Dedifferentiated amniotic fluid mesenchymal stem cell (primary cell): ENCODE results near the gene UGT2B15.
"Not testable (repeated sequence)": the region's sequence is repeated elsewhere in the genome, so short reads cannot be mapped to it uniquely, and the experiment has no call there.

Experiments
- DNase-seq: peaks from one replicate; pipeline ENCODE4 v3.0.0-alpha.2; 2016; ENCODE audit errors: extremely low spot score

UGT2B15 gene

DNA sequence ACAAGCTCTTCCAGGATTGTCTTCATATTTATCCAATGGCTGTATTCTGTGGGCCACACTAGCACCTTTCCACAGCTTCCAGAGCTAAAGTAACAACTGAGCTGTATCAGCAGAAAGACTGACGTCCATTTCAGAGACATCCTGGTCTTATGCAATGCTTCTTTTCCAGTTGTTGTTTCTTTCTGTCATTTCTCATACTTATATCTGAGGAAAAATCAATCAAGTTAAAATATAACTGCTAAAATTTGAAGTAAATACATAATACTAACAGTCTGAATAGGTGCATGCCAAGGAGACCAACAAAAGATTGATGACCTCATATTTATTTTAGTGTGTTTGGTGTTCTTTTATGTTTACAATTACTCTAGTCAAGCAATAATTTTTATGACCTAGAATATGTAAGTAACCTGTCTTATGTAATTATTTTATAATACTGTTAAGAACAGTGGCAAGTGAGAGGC, at the start of gene UGT2B15:
Gene UGT2B15, minus strand, starts transcription at position 174 of the 461 bp plus-strand sequence. Its CDS starts 34 bp downstream, at position 140.
- not testable (repeated sequence) for DNase-seq

DNA sequence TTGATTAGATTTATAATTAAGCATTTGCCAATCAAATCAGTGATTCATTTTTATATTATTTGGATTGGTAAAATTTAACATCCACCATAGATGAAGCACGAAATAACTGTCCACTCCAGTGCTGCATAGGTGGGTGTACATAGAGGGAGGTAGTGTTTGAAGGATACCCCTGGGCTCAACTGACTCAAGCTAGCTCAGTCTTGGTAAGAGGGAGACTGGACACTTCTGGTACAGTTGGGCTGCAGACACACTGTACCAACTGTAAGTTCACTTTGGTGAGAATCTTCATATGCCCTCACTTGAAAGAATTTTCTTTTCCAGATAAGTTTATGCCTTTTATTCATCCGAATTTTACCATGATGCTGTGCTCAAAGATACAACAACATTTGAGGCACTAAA, 48.6 kb upstream of the UGT2B15 start:
- no peak for DNase-seq

DNA sequence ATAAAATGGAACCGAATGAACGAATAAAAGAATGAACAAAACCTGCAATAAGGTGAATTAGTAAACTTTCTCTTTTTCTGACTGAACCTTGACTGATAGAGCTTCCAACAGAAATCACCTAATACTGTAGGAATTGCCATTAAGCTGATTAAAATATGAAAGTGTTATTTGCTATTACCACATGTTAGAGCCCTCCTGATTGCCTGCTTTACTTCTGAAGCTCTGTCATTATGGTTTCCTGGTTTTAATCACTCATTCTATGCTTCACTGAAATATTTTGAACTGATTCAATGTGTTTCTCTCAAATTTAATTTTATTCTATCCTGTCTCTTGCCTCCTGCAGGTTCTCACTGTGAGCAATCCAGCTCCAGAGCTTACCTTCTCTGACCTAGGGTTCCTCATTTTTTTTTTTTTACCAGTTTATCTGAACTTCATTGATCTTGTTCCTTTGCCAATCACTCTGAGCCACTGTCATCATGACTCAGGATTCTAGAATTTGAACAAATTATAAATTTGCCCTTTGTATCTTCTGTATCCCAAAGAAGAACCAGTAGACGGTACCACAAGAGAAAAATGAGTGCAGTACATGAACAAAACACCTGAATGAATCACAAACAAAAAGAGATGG, 48.1 kb upstream of the UGT2B15 start:
- no peak for DNase-seq

DNA sequence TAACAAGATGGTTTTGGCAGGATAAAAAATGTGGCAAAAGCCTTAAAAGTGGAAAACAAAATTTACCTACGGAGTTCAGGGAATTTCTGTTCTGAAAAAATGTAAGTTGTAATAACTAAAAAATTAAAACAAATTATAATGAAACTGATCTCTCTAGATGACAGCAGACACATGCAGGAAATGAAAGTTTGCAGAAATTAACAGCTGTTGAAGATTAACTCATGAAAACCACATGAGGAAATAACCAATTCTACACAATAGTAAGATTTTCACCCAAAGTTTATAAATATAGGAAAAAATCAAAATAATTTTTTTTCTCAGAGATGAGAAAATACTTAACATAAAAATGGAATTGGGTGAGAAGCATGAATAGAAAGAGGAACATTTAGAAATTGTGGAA, 47.5 kb upstream of the UGT2B15 start:
- DNase-seq, result no peak

DNA sequence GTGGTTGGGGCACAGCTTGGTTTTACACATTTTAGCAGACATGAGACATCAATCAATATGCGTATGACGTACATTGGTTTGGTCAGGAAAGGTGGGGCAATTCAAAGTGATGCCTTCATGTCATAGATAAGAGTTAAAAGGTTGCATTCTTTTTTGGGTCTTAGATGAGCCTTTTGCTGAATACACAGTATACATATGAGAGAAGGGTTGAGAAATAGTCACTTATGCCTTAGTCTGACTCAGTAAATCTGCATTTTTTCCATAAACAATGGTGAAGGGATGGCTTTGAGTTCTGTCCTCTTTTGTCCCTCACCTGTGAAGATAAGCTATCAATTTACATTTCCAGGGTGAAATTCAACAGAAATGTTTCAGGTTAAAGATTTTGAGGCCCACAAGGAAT, 43.9 kb upstream of the UGT2B15 start:
- no peak for DNase-seq

DNA sequence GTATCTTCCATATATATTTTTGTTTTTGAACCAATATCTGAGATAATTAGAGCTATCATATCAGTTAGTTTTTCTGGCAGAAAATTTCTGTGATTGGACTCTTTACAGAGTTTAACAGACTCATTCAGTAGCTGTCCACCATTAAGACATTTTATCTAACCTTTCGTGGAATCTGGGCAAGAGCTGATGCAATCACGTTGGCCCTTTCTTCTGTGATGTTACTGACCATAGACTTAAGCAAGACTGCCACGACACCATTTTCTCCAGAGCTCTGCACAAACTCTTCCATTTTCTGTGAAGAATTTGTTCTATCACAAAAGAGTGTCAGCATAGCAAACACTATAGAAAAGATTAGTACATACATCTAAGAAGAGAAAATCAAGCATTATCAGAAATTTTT, 41.8 kb upstream of the UGT2B15 start:
- DNase-seq, result no peak

DNA sequence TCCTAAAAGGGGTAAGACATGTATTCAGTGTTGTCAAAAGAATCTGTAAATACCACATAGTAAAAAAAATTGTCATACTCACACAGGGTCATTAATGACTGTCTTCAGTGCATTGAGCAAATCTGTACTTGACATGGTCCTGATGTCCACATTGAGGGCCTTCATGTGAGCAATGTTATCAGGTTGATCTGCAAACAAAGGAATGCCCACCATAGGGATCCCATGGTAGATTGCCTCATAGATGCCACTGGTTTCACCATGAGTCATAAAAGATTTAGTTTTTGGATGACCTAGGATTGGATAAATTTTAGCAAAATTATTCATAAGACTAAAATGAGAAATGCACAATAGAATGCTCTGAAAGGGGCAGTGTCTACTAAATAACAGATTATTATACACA, 38.1 kb upstream of the UGT2B15 start:
- DNase-seq, result no peak

DNA sequence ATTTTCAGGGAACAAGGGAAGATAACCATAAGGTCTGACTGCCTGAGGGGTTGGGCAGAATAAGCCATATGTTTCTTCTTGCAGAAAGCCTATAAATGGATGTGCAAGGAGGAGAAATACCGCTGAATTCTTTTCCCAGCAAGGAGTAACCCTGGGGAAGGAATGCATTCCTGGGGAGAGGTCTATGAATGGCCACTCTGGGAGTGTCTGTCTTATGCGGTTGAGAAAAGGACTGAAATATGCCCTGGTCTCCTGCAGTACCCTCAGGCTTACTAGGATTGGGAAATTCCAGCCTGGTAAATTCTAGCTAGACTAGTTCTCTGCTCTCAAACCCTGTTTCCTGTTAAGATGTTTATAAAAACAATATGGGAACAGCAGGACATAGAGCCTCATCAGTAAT, 32.7 kb upstream of the UGT2B15 start:
- not testable (repeated sequence) for DNase-seq

DNA sequence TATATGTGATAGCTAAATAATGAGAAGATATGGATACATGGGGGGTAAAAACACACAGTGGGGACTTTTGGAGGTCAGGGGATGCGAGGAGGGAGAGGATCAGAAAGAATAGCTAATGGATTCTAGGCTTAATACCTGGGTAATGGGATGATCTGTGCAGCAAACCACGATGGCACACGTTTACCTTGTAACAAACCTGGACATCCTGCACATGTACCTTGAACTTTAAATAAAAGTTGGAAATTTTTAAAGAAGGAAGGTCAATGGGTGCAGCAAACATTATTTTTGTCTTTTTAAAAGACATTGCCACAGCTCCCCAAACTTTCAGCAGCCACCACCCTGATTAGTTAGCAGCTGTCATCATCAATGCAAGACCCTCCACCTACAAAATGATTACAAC, 29.7 kb upstream of the UGT2B15 start:
- DNase-seq, result no peak

DNA sequence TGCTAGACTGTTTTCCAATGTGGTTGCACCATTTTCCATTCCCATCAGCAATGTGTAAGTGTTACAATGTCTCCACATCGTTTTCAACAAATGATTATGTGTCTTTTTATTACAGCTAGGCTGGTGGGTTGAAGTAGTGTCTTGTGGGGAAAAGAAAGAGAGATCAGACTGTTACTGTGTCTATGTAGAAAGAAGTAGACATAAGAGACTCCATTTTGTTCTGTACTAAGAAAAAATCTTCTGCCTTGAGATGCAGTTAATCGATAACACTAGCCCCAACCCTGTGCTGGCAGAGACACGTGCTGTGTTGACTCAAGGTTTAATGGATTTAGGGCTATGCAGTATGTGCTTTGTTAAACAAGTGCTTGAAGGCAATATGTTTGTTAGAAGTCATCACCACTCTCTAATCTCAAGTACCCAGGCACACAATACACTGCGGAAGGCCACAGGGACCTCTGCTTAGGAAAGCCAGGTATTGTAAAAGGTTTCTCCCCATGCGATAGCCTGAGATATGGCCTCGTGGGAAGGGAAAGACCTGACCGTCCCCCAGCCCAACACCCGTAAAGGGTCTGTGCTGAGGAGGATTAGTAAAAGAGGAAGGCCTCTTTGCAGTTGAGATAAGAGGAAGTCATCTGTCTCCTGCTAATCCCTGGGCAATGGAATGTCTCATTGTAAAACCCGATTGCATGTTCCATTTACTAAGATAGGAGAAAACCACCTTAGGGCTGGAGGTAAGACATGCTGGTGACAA, 23.0 kb upstream of the UGT2B15 start:
- DNase-seq, result no peak

DNA sequence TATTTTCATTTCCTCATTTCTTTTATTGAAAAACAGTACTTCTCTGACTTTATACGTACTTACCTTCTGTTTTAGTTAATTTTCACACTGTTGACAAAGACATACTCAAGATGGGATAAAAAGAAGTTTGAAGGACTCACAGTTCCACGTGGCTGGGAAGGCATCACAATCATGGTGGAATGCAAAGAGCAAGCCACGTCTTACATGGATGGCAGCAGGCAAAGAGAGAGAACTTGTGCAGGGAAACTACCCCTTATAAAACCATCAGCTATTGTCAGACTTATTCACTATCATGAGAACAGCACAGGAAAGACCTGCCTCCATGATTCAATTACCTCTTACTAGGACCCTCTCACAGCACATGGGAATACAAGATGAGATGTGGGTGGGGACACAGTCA, 20.7 kb upstream of the UGT2B15 start:
- no peak for DNase-seq

DNA sequence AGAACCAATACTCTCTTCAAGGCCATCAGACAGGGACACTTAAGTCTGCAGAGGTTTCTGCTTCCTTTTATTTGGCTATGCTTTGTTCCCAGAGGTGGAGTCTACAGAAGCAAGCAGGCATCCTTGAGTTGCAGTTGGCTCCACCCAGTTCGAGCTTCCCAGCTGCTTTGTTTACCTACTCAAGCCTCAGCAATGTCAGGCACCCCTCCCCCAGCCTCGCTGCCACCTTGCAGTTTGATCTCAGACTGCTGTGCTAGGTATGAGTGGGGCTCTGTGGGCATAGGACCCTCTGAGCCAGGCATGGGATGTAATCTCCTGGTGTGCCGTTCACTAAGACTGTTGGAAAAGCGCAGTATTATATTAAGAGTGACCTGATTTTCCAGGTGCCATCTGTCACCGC, 12.6 kb upstream of the UGT2B15 start:
- DNase-seq, result no peak

DNA sequence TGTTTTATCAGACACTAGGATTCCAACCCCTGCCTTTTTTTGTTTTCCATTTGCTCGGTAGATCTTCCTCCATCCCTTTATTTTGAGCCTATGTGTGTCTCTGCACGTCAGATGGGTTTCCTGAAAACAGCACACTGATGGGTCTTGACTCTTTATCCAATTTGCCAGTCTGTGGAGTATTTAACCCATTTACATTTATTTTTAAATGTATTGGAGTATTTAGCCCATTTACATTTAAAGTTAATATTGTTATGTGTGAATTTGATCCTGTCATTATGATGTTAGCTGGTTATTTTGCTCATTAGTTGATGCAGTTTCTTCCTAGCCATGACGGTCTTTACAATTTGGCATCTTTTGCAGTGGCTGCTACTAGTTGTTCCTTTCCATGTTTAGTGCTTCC, 10.8 kb upstream of the UGT2B15 start:
- not testable (repeated sequence) for DNase-seq

DNA sequence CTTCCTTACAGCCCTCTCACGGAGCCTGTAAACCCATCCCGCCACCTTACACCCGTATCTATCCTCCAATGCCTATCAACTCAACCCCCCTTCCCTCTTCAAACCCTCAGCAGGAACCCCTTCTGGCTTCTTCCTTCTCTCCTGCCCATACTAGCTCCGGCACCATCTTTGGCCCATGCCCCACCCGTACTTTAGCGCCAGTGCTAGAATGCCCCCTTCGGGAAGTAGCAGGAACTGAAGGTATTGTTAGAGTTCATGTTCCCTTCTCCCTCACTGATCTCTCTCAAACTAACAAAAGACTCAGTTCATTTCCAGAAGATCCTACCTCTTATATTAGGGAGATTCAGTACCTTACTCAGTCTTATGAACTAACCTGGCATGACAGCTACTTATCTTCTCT, 2.7 kb upstream of the UGT2B15 start:
- no peak for DNase-seq

DNA sequence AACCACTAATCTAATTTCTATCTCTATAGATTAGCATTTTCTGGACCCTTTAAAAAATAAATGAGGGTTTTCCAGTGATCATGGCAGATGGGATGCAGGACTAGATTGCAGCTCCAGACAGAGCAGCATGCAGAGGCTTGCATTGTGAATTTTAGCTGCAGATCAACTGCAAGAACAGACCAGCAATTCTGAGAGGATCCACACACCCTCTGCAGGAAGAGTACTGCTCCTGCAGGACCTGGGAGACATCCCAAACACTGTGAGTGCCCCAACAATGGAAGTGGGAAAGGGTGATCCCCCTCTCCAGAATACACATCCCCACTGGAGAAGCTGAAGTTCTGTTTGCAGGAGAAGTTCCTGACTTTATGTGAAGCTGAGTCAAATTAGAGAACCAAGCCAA, 765 bp upstream of the UGT2B15 start:
- DNase-seq, result not testable (repeated sequence)

DNA sequence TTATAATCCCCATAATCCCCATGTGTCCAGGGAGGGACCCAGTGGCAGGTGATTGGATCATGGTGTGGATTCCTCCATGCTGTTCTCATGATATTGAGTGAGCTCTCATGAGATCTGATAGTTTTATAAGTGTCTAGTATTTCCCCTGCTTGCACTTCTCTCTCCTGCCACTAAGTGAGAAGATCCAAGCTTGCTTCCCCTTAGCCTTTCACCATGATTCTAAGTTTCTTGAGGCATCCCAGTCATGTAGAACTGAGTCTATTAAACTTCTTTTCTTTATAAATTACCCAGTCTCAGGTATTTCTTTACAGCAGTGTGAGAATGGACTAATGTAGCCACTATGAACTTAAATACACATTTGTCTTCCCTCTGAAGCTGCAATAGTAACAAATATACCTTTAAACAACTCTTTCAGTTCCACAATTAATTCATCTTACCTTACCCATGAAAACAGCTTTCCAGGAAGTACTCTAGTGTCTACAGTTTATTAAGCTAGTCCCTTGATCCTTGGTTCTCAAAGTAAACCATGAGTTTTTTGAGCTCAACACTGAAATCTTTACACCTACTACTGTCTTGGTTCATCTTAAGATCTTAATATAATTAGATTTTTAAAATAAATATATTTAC, 1.8 kb downstream of the UGT2B15 start:
- DNase-seq, result not testable (repeated sequence)

DNA sequence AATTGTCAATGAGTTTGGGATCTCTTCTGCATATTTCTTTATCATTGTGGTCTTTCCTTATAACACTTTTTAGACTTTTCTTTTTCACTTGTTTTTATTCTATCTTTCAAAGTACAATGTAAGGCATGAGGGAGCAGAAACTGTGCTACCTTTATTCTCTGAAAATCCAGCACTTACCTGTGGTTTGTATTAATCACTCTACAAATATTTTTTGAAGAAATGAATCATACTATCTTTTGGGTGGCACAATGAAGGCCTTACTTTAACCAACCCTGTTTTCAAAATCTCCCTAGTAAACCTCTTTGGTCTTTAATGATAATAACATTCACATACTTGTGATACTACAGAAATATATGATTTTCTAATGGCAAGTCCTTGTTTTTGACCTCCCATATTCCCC, 2.9 kb downstream of the UGT2B15 start:
- not testable (repeated sequence) for DNase-seq

DNA sequence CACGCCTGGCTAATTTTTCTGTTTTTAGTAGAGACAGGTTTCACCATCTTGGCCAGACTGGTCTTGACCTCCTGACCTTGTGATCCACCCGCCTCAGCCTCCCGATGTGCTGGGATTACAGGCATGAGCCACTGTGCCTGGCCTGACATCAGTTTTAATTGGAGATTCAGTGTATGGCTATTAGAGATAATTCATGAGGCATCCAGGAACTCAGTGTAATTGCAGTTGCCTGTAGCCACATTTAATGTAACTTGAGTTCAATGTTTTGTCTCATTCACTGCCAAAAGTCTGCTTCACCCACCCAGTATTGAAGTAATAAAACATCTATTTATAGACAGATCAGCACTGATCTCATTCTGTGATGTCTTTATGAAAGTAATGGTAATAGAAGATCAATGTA, 5.7 kb downstream of the UGT2B15 start:
- not testable (repeated sequence) for DNase-seq

DNA sequence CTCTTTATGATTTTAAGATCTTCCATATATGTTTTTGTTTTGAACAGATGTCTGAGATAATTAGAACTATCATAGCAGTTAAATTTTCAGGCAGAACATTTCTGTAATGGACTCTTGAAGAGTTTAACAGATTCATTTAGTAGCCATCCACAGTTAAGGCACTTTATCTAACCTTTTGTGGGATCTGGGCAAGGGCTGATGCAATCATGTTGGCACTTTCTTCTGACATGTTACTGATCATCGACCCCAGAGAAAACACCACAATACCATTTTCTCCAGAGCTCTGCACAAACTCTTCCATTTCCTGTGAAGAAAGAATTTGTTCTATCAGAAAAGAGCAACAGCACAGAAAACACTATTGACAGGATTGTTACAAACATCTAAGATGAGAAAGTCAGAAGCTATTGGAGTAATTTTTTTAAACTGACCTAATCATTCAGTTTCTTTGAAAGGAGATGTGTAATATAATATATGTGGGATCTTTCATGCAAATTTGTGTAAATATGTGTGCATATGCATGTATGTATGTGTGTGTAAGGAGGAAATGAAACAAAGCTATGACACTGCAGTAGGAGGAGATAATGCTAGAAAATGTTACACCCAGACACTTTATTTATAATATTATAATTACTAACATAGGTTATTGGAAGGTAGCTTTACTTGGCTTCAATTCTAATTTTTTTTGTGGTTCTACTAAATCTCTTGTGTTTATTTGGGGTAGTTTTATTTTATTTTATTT, 7.4 kb downstream of the UGT2B15 start:
- DNase-seq, result not testable (repeated sequence)

DNA sequence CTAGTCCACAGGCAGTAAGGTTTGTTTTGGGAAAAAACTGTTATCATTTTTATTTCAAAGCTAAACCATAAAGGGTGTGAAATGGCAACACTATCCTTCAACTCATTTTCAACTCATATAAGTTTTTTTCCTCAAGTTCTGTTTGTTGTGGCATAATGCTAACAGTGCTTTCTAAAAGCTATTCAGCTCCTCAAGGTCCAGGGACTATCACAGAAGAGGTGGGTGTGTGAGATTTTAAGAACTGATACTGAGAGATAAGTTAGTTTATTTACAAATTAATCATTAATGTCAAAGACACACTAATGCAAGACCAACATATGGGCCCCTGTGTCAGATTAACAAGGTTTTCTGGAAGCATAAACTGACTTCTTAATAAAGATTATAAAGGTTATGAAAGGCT, 11.8 kb downstream of the UGT2B15 start:
- no peak for DNase-seq

DNA sequence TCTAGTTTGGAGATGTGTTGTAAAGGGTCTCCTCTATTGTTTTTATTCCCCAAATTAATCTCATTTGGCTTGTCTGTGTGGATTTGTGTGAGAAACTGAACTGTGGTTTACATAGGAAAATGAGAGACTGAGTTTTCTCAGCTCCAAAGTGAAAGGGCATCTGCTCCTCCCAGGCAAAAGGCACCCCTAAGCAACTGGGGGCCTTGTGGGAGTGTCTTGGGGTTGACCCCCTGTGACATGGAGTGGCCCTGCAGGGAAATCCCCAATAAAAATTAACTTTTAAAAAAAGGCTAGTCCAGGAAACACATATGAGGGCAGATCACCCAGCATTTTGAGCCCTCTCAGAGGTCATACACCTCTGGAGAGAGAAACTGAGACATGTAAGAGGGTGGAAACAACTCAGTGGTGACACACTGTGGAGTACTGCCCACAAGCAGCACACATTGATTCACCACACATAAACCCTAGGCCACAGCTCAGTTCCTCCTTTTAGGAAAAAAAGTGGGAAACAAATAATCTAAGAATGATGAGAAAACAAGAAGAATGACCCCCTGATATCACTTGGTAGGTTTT, 13.3 kb downstream of the UGT2B15 start:
- DNase-seq, result not testable (repeated sequence)

DNA sequence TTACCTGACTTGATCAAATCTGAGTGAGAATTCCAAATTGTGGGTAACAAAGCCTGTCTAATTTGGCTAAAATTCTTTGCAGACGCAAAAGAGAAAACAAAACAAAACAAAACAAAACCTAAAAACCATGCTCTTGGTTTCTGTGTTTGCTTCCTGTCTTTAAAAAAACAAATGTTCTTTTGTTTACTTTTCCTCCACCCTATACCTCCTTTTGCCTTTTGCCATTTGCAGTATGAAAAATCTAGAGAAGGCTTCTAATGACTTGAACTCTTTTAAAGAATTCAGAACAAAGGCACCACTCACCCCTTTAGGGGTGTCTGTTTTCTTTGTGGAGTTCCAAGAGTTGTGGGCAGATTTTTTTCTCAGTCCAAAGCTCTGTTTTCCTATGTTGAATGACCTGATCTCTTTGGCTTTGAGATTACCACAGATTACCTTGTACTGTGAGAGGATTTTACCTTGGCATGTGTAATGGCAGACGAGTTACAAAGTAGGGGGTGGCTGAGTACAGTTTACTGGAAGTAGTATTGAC, 13.9 kb downstream of the UGT2B15 start:
- DNase-seq, result not testable (repeated sequence)
